Measurements from ENCODE around the gene ZNF77. TPM values are rescaled to one million over a fixed set of nuclear protein-coding genes. Genes with fewer than 3 reads are reported as not detected.
"Not testable (repeated sequence)": the region's sequence is repeated elsewhere in the genome, so short reads cannot be mapped to it uniquely, and the experiment has no call there.

Gene ZNF77
- polyA plus RNA-seq, 6 donors from 2014 or later, result 0.45 to 3.7 (median 1.1) TPM; not detected in 1

- ATAC-seq (ENCODE audit: low read depth in 2 of 2) (no peak), DNase-seq (no peak)
- peaks cover 15 to 48% (median 34%) of the 10 kb centered on the region in 7 donors for H3K9me3 Mint-ChIP-seq
- H3K27me3 Mint-ChIP-seq, result no peaks in the 10 kb centered on the region
- peaks cover 26 to 31% of the 10 kb centered on the region in 2 donors for H3K36me3 Mint-ChIP-seq
- H3K4me3 Mint-ChIP-seq, result no peak overlapping the region
- H3K27ac Mint-ChIP-seq, result no peak overlapping the region
- H3K4me1 Mint-ChIP-seq, result peaks cover 0 to 5% (median 0%) of the 10 kb centered on the region in 3 donors
These were observed 11.3 kb downstream of the ZNF77 start for GRCh38 chr19:2933490-2933910.

DNA sequence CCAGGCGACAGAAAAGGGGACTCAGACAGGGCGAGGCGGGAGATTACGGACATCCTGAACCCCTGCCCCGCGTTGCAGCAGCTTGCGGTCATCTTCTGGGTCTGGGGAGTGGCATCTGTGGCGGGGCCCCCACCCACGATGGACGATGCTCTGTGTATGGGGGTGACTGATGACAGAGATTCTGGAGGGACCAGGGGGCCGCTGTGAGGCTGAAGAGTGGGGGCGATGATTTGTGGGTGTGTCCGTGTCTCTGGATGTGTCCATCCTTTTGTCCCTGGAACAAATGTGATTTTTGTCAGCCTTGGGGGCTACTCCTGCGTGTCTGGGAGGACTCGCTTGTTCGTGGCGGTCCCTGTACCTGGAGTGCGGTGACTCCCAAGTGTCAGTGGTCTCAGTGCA, 17.7 kb downstream of the ZNF77 start:
- Mint-ChIP-seq H3K4me3 (no peak overlapping the region), H3K36me3 (peaks cover 10 to 15% of the 10 kb centered on the region in 2 donors), H3K27me3 (no peaks in the 10 kb centered on the region), H3K9me3 (peaks cover 6 to 17% (median 14%) of the 10 kb centered on the region in 7 donors), H3K27ac (no peak overlapping the region), H3K4me1 (peaks cover 0 to 5% (median 0%) of the 10 kb centered on the region in 3 donors)
- DNase-seq (no peak), ATAC-seq (ENCODE audit: low read depth in 2 of 2) (no peak)

GRCh38 chr19:2926341-2927031, 18.3 kb downstream of the ZNF77 start:
- Mint-ChIP-seq H3K36me3 (peaks cover 9 to 12% of the 10 kb centered on the region in 2 donors), H3K4me1 (peaks cover 0 to 5% (median 0%) of the 10 kb centered on the region in 3 donors), H3K4me3 (no peak overlapping the region), H3K27me3 (no peaks in the 10 kb centered on the region), H3K9me3 (peaks cover 6 to 12% (median 10%) of the 10 kb centered on the region in 7 donors), H3K27ac (no peak overlapping the region)
- no peak for DNase-seq
- no peak for ATAC-seq (ENCODE audit: low read depth in 2 of 2)

DNA sequence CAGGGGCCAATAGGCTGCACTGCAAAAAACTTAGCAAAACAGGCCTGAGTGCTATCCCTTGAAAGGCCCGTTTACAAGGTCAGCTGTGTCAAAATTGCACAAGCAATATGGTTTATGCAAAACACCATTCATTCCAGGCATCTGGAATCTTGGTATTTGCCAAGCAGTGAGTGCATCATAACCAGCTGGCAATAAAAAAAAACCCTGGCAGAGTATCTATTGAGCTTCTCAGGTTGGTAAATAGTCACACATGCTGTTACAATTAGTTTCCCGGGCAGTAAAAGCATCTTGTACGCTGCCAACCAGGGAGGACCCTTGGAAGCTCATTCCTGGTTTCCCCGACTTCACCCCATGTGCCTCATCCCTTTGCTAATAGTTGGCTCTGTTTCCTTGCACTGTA, 21.3 kb downstream of the ZNF77 start:
- ATAC-seq (ENCODE audit: low read depth in 2 of 2) (no peak), DNase-seq (no peak)
- Mint-ChIP-seq H3K9me3 (peaks cover 0 to 4% (median 0%) of the 10 kb centered on the region in 7 donors), H3K27me3 (no peaks in the 10 kb centered on the region), H3K27ac (no peak overlapping the region), H3K4me1 (no peaks in the 10 kb centered on the region), H3K36me3 (no peaks in the 10 kb centered on the region), H3K4me3 (no peak overlapping the region)

- Mint-ChIP-seq H3K27ac (no peak overlapping the region), H3K4me1 (no peaks in the 10 kb centered on the region), H3K4me3 (no peak overlapping the region), H3K27me3 (no peaks in the 10 kb centered on the region), H3K36me3 (peaks cover 2 to 3% of the 10 kb centered on the region in 2 donors), H3K9me3 (peaks cover 0 to 8% (median 2%) of the 10 kb centered on the region in 7 donors)
- ATAC-seq (ENCODE audit: low read depth in 2 of 2) (no peak), DNase-seq (no peak)
These were observed 21.8 kb downstream of the ZNF77 start for GRCh38 chr19:2922987-2923386.

GRCh38 chr19:2917275-2918184, 27.2 kb downstream of the ZNF77 start:
- ATAC-seq (ENCODE audit: low read depth in 2 of 2), result no peak
- Mint-ChIP-seq H3K9me3 (peaks cover 5 to 30% (median 14%) of the 10 kb centered on the region in 7 donors), H3K27ac (no peak overlapping the region), H3K4me1 (no peaks in the 10 kb centered on the region), H3K36me3 (peaks cover 16 to 24% of the 10 kb centered on the region in 2 donors), H3K27me3 (no peaks in the 10 kb centered on the region), H3K4me3 (no peak overlapping the region)
- DNase-seq, result no peak

DNA sequence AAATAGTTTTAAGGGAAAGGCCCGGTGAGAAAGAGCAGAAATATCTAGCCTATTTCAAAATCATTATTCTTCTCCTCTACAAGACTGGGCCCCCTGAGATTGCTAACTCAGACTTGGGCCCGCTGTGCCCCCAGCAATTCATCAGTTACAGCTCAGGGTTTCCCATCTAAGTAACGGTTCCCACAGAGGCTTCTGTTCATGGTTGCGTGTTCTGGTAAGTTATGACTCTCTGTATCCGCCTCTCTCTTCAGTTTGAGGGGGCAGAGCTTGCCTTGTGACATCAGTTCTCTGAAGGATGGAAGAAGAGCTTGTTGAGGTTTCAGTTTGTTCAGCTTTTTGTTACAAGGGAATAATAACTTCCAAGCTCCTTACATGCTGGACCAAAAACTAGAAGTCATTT, 32.5 kb downstream of the ZNF77 start:
- no peak for ATAC-seq (ENCODE audit: low read depth in 2 of 2)
- no peaks in the 10 kb centered on the region for H3K27me3 Mint-ChIP-seq
- peaks cover 8 to 26% of the 10 kb centered on the region in 2 donors for H3K36me3 Mint-ChIP-seq
- no peak overlapping the region for H3K27ac Mint-ChIP-seq
- peaks cover 0 to 10% (median under 1%) of the 10 kb centered on the region in 3 donors for H3K4me1 Mint-ChIP-seq
- peak overlapping the region in 1 of 8 donors; percentile 22 for H3K4me3 Mint-ChIP-seq
- peaks cover 5 to 15% (median 7%) of the 10 kb centered on the region in 7 donors for H3K9me3 Mint-ChIP-seq
- DNase-seq, result no peak

- DNase-seq (no peak), ATAC-seq (ENCODE audit: low read depth in 2 of 2) (no peak)
- Mint-ChIP-seq H3K36me3 (peaks cover 0 to 3% of the 10 kb centered on the region in 2 donors), H3K9me3 (peaks cover 0 to 2% (median 0%) of the 10 kb centered on the region in 7 donors), H3K4me3 (no peak overlapping the region), H3K27me3 (no peaks in the 10 kb centered on the region), H3K27ac (no peak overlapping the region), H3K4me1 (peaks cover 9 to 19% (median 13%) of the 10 kb centered on the region in 3 donors)
These were observed 38.1 kb downstream of the ZNF77 start for GRCh38 chr19:2906631-2907195.

DNA sequence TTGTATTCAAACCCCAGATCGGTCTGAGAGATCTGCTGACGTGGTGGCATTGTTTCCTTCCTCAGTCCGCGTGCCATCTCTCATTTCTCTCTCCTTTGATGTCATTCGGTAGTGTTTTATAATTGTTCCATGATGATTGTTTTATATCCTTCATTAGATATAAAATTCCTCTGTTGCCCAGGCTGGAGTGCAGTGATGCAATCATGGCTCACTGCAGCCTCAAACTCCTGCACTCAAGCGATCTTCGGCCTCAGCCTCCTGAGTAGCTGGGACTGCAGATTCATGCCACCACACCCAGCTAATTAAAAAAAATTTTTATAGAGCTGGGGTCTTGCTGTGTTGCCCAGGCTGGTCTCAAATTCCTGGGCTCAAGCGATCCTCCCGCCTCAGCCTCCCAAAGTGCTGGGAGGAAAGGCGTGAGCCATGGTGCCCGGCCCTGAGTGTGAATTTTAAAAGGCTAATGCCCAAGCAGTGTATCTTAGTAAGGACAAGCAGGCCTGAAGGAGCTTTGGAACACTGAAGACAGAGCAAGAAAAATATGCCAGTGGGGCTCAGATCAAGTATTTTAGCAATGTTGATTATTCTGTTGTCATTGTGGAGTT, 38.8 kb downstream of the ZNF77 start:
- Mint-ChIP-seq H3K27ac (no peak overlapping the region), H3K4me3 (peak overlapping the region in 1 of 8 donors; percentile 38), H3K9me3 (peaks cover 0 to 2% (median 0%) of the 10 kb centered on the region in 7 donors), H3K27me3 (no peaks in the 10 kb centered on the region), H3K4me1 (peaks cover 16 to 22% (median 20%) of the 10 kb centered on the region in 3 donors), H3K36me3 (no peaks in the 10 kb centered on the region)
- ATAC-seq (ENCODE audit: low read depth in 2 of 2), result no peak
- no peak for DNase-seq

DNA sequence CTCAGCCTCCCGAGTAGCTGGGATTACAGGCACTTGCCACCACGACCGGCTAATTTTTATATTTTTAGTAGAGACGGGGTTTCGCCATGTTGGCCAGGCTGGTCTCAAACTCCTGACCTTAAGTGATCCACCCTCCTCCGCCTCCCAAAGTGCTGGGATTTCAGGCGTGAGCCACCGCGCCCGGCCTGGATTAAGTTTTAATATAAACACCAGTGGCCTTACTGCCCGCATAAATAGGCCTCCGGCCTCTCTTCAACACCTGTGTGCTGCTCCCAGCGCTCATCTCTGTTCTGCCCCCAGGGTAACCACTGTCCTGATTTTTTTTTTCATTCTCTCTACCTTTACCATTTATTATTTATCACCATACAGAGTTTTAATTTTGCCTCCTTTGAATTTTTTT, 41.4 kb downstream of the ZNF77 start:
- Mint-ChIP-seq H3K4me3 (peak overlapping the region in 3 of 8 donors; percentile 49 to 54 (median 49)), H3K4me1 (peaks cover 23 to 26% (median 23%) of the 10 kb centered on the region in 3 donors)
- not testable (repeated sequence) for ATAC-seq (ENCODE audit: low read depth in 2 of 2); H3K27ac Mint-ChIP-seq; H3K36me3 Mint-ChIP-seq; H3K9me3 Mint-ChIP-seq; H3K27me3 Mint-ChIP-seq; DNase-seq

DNA sequence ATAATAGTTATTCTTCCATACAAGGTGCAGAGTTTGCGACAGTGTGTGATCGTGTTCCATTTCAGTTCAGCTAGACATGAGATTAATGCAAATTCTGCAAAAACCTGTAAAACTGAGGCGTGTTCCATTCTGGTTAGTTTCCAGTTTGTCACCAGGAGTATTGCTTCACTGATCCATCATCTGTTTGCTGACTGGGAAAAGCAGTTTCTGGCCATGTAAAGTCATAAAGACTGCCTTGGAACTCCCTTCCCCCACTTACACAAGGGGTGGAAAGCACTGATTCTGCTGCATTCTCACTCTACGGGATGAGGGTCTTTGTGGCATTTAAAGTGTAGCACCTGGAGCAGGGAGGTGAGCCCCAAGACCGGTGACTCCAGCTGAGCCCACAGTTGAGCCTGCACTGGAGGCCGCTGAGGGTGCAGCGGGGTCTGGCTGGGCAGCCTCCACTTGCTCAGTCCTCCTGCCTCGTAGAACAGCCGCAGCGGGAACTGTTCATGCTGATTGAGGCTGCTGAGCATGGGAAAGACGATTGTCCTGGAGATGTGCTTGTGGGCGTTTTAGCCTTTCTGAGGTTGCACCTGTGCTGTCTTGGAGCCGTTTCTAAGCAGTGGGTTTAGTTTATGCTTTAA, 42.1 kb downstream of the ZNF77 start:
- Mint-ChIP-seq H3K36me3 (no peaks in the 10 kb centered on the region), H3K4me1 (peaks cover 23 to 28% (median 23%) of the 10 kb centered on the region in 3 donors), H3K4me3 (peak overlapping the region in 4 of 8 donors; percentile 49 to 100 (median 92)), H3K27me3 (no peaks in the 10 kb centered on the region), H3K27ac (no peak overlapping the region), H3K9me3 (peaks cover 0 to 3% (median under 1%) of the 10 kb centered on the region in 7 donors)
- ATAC-seq (ENCODE audit: low read depth in 2 of 2) (no peak), DNase-seq (no peak)

GRCh38 chr19:2900296-2901252, 44.2 kb downstream of the ZNF77 start, which contains the start of gene ZNF57:
ZNF57 (plus strand) TSS chr19:2900928; CDS start chr19:2901046, 118 bp downstream.
- Mint-ChIP-seq H3K27ac (peak within 1 kb of the TSS; percentile 91 to 97 (median 96)), H3K4me1 (peaks cover 19 to 24% (median 23%) of the 10 kb centered on the region in 3 donors), H3K27me3 (no peaks in the 10 kb centered on the region), H3K36me3 (no peaks in the 10 kb centered on the region), H3K4me3 (peak within 1 kb of the TSS; percentile 86 to 100 (median 99)), H3K9me3 (peaks cover 0 to 17% (median 12%) of the 10 kb centered on the region in 7 donors)
- DNase-seq (peak; percentile 95), ATAC-seq (ENCODE audit: low read depth in 2 of 2) (peak; percentile 97 to 98)
